Putamen (tissue), 1 donor: ENCODE measurements around the gene NFILZ.
"Not testable (repeated sequence)": the region's sequence is repeated elsewhere in the genome, so short reads cannot be mapped to it uniquely, and the experiment has no call there.

Experiments
- DNase-seq: peaks from one replicate; pipeline ENCODE4 v3.0.0-alpha.2; 2016; ENCODE audit warnings: low spot score

Gene NFILZ

GRCh38 chr19:8611877-8612806 lies 18.3 kb upstream of the NFILZ start:
- no peak for DNase-seq

- no peak for DNase-seq
Measured at GRCh38 chr19:8612807-8613171, 17.6 kb upstream of the NFILZ start.

GRCh38 chr19:8614455-8614854 lies 16.0 kb upstream of the NFILZ start:
- no peak for DNase-seq

- DNase-seq, result no peak
Measured at GRCh38 chr19:8615024-8615423, 15.4 kb upstream of the NFILZ start.

GRCh38 chr19:8615813-8616596 lies 14.4 kb upstream of the NFILZ start:
- no peak for DNase-seq

- no peak for DNase-seq
Measured at GRCh38 chr19:8616861-8617260, 13.6 kb upstream of the NFILZ start.

GRCh38 chr19:8617325-8617724 lies 13.1 kb upstream of the NFILZ start:
- DNase-seq, result not testable (repeated sequence)

GRCh38 chr19:8617984-8618383 lies 12.4 kb upstream of the NFILZ start:
- DNase-seq, result no peak

- DNase-seq, result no peak
Measured at GRCh38 chr19:8618751-8619150, 11.7 kb upstream of the NFILZ start.

- not testable (repeated sequence) for DNase-seq
Measured at GRCh38 chr19:8622886-8623285, 7.5 kb upstream of the NFILZ start.

- DNase-seq, result no peak
Measured at GRCh38 chr19:8626842-8627241, 3.6 kb upstream of the NFILZ start.

- no peak for DNase-seq
Measured at GRCh38 chr19:8629184-8629583, 1.2 kb upstream of the NFILZ start.

- peak; percentile 60 for DNase-seq
Measured at GRCh38 chr19:8630796-8631424, 477 bp downstream of the NFILZ start.

- no peak for DNase-seq
Measured at GRCh38 chr19:8631425-8631819, 989 bp downstream of the NFILZ start.

GRCh38 chr19:8635422-8635821 lies 5.0 kb downstream of the NFILZ start:
- no peak for DNase-seq

- not testable (repeated sequence) for DNase-seq
Measured at GRCh38 chr19:8637070-8637469, 6.6 kb downstream of the NFILZ start.

GRCh38 chr19:8638078-8638619 lies 7.7 kb downstream of the NFILZ start:
- DNase-seq, result no peak

- DNase-seq, result no peak
Measured at GRCh38 chr19:8639821-8640401, 9.5 kb downstream of the NFILZ start.

GRCh38 chr19:8640402-8641004 lies 10.1 kb downstream of the NFILZ start:
- DNase-seq, result peak; percentile 11

- no peak for DNase-seq
Measured at GRCh38 chr19:8641221-8641907, 10.9 kb downstream of the NFILZ start.
